Thymus (tissue), 11 donors: ENCODE data around the gene PPP1R1A. TPM values are rescaled to one million over a fixed set of nuclear protein-coding genes. Genes with fewer than 3 reads are reported as not detected.

Experiments used
- DNase-seq, 9 donors: peaks; one replicate each; pipeline ENCODE4 v3.0.0-alpha.2; 2013; ENCODE audit warnings: low spot score in 9 of 9, low read depth in 6 of 9, missing footprints in 1 of 9
- H3K27ac ChIP-seq, 2 donors: one replicate each; pipeline ENCODE4 v1.5.1; 2013; ENCODE audit warnings: control low read depth in 1 of 2, low read depth in 1 of 2, low read length in 1 of 2, mild to moderate bottlenecking in 1 of 2, moderate library complexity in 1 of 2
- H3K27me3 ChIP-seq, 2 donors: one replicate each; pipeline ENCODE4 v1.5.1; 2013; ENCODE audit warnings: low read length in 1 of 2; ENCODE audit not compliant: control insufficient read depth in 2 of 2, insufficient read depth in 1 of 2
- H3K36me3 ChIP-seq, 2 donors: one replicate each; pipeline ENCODE4 v1.5.1; 2013; ENCODE audit warnings: low read length in 1 of 2, mild to moderate bottlenecking in 1 of 2, moderate library complexity in 1 of 2; ENCODE audit not compliant: control insufficient read depth in 2 of 2, insufficient read depth in 2 of 2
- H3K4me1 ChIP-seq, 2 donors: one replicate each; pipeline ENCODE4 v1.5.1; 2013; ENCODE audit warnings: low read length in 2 of 2; ENCODE audit not compliant: control insufficient read depth in 2 of 2, insufficient read depth in 2 of 2
- H3K4me3 ChIP-seq, 2 donors: one replicate each; pipeline ENCODE4 v1.5.1; 2013; ENCODE audit warnings: low read length in 2 of 2, control low read depth in 1 of 2, mild to moderate bottlenecking in 1 of 2
- H3K9me3 ChIP-seq, 2 donors: one replicate each; pipeline ENCODE4 v1.5.1; 2013; ENCODE audit warnings: low read length in 1 of 2, mild to moderate bottlenecking in 1 of 2; ENCODE audit not compliant: control insufficient read depth in 2 of 2, insufficient read depth in 1 of 2
- WGBS: extraction: QIAGEN DNeasy Blood & Tissue Kit; methylation state at CpG from one replicate; pipeline ENCODE4 v1.1.7; 2013; 5-methylcytosine and 5-hydroxymethylcytosine counted together
- polyA plus RNA-seq: library from polyadenylated mRNA; stranded (reverse); fragments of 200-250 nt; gene quantifications from one replicate; pipeline ENCODE4 v1.2.3, GENCODE V29; 2013
- total RNA-seq: library from RNA; stranded (reverse); fragments of 120-200 nt; gene quantifications from one replicate; pipeline ENCODE4 v1.2.4, GENCODE V29; 2013
- donor health status: healthy.

PPP1R1A gene
- total and polyA plus RNA-seq, 2 donors, result 0.09 to 0.91 TPM

- peaks cover 87 to 98% of the 10 kb centered on the region in 2 donors for H3K36me3 ChIP-seq
- WGBS, result 99% methylated on average over 3 of the region's 3 CpGs
- no peaks in the 10 kb centered on the region for H3K4me1 ChIP-seq
- no peak for DNase-seq
- H3K27ac ChIP-seq, result no peak overlapping the region
- H3K27me3 ChIP-seq, result no peaks in the 10 kb centered on the region
- H3K9me3 ChIP-seq, result no peaks in the 10 kb centered on the region
- no peak overlapping the region for H3K4me3 ChIP-seq
These were observed 50.2 kb downstream of the PPP1R1A start for GRCh38 chr12:54538136-54538700.

DNA sequence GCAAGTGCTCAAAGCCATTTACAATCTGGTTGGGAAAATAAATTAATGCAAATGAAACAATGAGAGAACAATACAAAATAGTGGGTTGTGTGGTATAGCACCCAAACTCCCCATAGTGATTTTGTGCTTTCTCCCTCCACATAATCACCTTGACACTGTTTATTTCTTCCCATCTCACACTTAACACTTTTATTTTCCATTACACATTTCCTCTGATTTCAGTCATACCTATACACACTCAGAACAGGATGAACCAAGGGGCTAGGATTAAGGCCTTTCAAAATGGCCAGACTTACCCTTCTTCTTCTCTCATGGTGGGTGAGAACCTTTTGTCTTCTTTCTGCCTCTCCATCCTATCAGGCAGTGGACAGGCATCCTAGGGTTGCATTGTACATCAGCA lies 53.0 kb downstream of the PPP1R1A start:
- DNase-seq, result no peak
- Histone ChIP-seq H3K27me3 (no peaks in the 10 kb centered on the region), H3K4me3 (no peak overlapping the region), H3K9me3 (no peaks in the 10 kb centered on the region), H3K36me3 (peaks cover 82 to 99% of the 10 kb centered on the region in 2 donors), H3K4me1 (no peaks in the 10 kb centered on the region), H3K27ac (no peak overlapping the region)

- H3K36me3 ChIP-seq, result peaks cover 84 to 96% of the 10 kb centered on the region in 2 donors
- WGBS, result 98% methylated on average over 4 of the region's 4 CpGs
These were observed 58.9 kb downstream of the PPP1R1A start for GRCh38 chr12:54529581-54529980.

More at GRCh38 chr12:54529581-54529980, 58.9 kb downstream of the PPP1R1A start:
- Histone ChIP-seq H3K4me1 (no peaks in the 10 kb centered on the region), H3K9me3 (no peaks in the 10 kb centered on the region), H3K27ac (no peak overlapping the region), H3K27me3 (no peaks in the 10 kb centered on the region), H3K4me3 (no peak overlapping the region)
- DNase-seq, result no peak

Other genes with a start within 250 kb of the PPP1R1A start
- gene GPR84, start 224.2 kb downstream of the PPP1R1A start, total RNA-seq, result 0.57 TPM
- 0.62 TPM for gene GPR84, start 224.2 kb downstream of the PPP1R1A start, polyA plus RNA-seq
- 1.6 TPM for gene ZNF385A, start 203.9 kb downstream of the PPP1R1A start, total RNA-seq
- gene ZNF385A, start 203.9 kb downstream of the PPP1R1A start, polyA plus RNA-seq, result 13.6 TPM
- gene ITGA5, start 169.4 kb downstream of the PPP1R1A start, total RNA-seq, result 16.7 TPM
- gene ITGA5, start 169.4 kb downstream of the PPP1R1A start, polyA plus RNA-seq, result 25.0 TPM
- 4.9 TPM for gene GTSF1, start 115.1 kb downstream of the PPP1R1A start, total RNA-seq
- 4.2 TPM for gene GTSF1, start 115.1 kb downstream of the PPP1R1A start, polyA plus RNA-seq
- 108 TPM for gene NCKAP1L, start 90.9 kb downstream of the PPP1R1A start, total RNA-seq
- gene NCKAP1L, start 90.9 kb downstream of the PPP1R1A start, polyA plus RNA-seq, result 34.5 TPM
- gene PDE1B, start 39.1 kb downstream of the PPP1R1A start, total RNA-seq, result 1.4 TPM
- gene PDE1B, start 39.1 kb downstream of the PPP1R1A start, polyA plus RNA-seq, result 6.6 TPM
- 2.2 TPM for gene LACRT, start 46.2 kb upstream of the PPP1R1A start, total RNA-seq
- gene LACRT, start 46.2 kb upstream of the PPP1R1A start, polyA plus RNA-seq, result 11.5 TPM
- 0.85 TPM for gene DCD, start 59.7 kb upstream of the PPP1R1A start, total RNA-seq
- 2.7 TPM for gene DCD, start 59.7 kb upstream of the PPP1R1A start, polyA plus RNA-seq